GM12873 (cell line): Measurements from ENCODE around the gene CCDC28B.

Source experiments
- TF ChIP-seq, protein P1 (sequence below): IDR thresholded peaks from 2 replicates; pipeline ENCODE4 v1.5.1; 2012; ENCODE audit warnings: low read depth, mild to moderate bottlenecking, moderate library complexity, low read length, control low read depth; ENCODE audit not compliant: insufficient read depth; ENCODE audit errors: missing control alignments

CCDC28B gene

DNA sequence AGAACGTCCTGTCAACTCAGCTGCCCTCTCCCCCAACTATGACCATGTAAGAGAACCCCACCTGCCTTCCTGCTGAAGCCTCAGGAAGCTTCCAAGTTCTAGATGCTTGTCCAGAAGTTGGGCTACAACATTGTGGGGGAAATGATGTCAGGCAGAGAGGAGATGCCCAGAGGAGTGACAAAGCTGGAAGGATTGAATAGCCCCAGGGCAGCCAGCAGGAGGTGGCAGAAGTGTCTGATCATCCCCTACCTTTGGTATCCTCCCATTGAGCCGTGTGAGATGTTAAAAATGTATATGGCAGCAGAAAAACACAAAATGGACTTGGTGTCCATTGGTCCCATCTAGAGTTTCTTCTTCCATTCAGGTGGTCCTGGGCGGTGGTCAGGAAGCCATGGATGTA, 28.4 kb downstream of the CCDC28B start:
- TF ChIP-seq, protein P1, sequence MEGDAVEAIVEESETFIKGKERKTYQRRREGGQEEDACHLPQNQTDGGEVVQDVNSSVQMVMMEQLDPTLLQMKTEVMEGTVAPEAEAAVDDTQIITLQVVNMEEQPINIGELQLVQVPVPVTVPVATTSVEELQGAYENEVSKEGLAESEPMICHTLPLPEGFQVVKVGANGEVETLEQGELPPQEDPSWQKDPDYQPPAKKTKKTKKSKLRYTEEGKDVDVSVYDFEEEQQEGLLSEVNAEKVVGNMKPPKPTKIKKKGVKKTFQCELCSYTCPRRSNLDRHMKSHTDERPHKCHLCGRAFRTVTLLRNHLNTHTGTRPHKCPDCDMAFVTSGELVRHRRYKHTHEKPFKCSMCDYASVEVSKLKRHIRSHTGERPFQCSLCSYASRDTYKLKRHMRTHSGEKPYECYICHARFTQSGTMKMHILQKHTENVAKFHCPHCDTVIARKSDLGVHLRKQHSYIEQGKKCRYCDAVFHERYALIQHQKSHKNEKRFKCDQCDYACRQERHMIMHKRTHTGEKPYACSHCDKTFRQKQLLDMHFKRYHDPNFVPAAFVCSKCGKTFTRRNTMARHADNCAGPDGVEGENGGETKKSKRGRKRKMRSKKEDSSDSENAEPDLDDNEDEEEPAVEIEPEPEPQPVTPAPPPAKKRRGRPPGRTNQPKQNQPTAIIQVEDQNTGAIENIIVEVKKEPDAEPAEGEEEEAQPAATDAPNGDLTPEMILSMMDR, result no peak

DNA sequence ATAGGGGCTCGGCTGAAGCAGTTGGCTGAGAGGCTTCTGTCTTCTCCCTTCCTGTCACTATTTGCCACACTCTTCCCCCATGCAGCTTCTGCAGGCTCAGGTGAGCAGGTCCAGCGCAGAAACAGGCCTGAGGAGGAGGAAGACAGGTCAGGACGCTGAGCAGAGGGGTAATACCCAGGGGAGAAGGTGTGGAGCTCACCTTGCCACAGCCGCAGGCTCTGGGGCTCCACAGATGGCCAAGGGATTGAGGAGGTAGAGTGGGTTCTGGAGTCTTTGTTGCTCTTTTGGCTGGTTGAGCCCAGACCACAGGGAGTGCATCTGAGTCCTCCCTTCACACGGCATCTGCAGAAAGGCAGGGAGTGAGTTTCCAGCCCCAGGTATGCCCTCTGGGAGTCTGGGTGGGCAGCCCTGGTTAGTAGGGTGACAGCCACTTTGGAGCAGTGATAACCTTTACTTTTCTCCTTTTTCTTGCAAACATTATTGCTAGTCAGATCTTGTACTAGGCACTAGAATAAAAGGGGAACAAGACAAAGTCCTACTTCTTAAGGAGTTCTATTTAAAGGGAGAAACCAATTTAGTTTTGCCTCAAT, 31.5 kb downstream of the CCDC28B start:
- TF ChIP-seq, protein P1, result no peak

GRCh38 chr1:32232558-32233304, 32.3 kb downstream of the CCDC28B start:
- TF ChIP-seq, protein P1, result no peak

DNA sequence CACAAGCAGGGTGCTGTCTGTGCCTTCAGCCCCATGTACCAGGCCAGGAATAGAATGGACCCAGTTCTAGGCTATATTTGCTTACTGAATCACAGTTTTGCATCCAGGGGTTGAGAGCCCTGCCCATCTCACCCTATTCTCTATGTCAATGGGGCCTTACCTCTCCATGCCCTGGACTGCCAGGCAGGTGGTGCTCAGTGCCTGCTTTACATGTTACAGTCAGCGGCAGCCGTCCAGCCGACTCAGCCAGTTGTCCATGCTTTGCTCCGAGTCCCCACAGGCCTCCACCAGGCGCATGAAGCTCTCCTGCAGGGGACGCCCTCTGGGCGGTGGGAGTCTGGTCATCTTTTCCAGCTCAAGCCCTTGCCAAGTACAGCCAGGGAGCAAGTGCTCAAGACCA, 34.4 kb downstream of the CCDC28B start:
- TF ChIP-seq, protein P1, result no peak

- TF ChIP-seq, protein P1, result no peak
These were observed 38.9 kb downstream of the CCDC28B start for GRCh38 chr1:32239337-32239736.

DNA sequence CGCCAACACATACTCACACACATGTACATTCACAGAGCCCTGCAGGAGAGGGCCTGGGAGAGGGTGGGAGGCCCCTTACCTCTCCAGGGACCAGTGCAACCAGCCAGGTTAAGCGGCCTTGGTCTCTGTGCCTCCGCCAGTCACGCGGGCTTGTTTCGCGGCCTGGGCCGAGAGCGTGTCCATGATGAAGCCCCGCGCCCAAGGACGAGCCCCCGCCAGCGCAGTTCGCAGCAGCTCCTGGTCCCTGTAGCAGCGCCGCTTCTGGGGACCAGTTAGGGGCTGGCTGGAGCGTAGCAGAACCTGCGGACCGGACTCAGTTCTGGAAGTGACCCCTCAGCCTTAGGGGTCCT, 39.4 kb downstream of the CCDC28B start:
- TF ChIP-seq, protein P1, result no peak

- TF ChIP-seq, protein P1, result peak; percentile 4
These were observed 40.0 kb downstream of the CCDC28B start for GRCh38 chr1:32240140-32240951.
